ENCODE results near the gene TFAM.

TFAM gene

DNA sequence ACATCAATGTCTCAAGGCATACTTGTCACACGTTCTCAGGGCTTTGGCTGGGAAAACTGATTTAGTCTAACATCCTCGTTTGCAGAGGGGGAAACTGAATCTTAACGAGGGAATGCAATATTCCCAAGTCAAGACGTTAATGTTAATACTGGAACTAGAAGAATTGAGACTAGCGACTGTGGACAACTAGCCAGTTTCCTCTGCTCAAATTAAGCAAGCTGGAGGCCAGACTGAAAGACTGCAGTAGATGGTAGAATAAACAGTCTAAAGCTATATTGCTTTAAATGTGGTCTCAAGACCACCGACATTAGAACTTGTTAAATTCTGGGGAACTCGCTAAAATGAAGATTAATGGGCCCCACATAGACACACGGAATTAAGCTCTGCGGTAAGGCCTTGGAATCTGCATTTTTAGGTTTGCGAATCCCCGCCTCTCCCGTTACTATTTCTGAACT is 639 bp upstream of the TFAM start:
- Histone ChIP-seq H3K79me2 (peaks cover 13% of the 10 kb centered on the region), H3K27ac (peak overlapping the region; percentile 83), H3K4me3 (ENCODE audit: low read depth, low read length) (peak overlapping the region; percentile 91), H3K9me3 (ENCODE audit: control insufficient read depth, low read length) (no peaks in the 10 kb centered on the region), H3K27me3 (ENCODE audit: control insufficient read depth, insufficient read depth, low read length) (no peaks in the 10 kb centered on the region), H3K9ac (no peak overlapping the region), H3K4me2 (ENCODE audit: low read length) (peak overlapping the region; percentile 82), H3K4me1 (peaks cover 12% of the 10 kb centered on the region), H3K36me3 (ENCODE audit: control insufficient read depth, insufficient read depth, low read length) (no peaks in the 10 kb centered on the region), H2AFZ (peak overlapping the region; percentile 97)
- TF ChIP-seq, protein P1, sequence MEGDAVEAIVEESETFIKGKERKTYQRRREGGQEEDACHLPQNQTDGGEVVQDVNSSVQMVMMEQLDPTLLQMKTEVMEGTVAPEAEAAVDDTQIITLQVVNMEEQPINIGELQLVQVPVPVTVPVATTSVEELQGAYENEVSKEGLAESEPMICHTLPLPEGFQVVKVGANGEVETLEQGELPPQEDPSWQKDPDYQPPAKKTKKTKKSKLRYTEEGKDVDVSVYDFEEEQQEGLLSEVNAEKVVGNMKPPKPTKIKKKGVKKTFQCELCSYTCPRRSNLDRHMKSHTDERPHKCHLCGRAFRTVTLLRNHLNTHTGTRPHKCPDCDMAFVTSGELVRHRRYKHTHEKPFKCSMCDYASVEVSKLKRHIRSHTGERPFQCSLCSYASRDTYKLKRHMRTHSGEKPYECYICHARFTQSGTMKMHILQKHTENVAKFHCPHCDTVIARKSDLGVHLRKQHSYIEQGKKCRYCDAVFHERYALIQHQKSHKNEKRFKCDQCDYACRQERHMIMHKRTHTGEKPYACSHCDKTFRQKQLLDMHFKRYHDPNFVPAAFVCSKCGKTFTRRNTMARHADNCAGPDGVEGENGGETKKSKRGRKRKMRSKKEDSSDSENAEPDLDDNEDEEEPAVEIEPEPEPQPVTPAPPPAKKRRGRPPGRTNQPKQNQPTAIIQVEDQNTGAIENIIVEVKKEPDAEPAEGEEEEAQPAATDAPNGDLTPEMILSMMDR (IDR thresholded peaks at IDR 0.05) = no peak

DNA sequence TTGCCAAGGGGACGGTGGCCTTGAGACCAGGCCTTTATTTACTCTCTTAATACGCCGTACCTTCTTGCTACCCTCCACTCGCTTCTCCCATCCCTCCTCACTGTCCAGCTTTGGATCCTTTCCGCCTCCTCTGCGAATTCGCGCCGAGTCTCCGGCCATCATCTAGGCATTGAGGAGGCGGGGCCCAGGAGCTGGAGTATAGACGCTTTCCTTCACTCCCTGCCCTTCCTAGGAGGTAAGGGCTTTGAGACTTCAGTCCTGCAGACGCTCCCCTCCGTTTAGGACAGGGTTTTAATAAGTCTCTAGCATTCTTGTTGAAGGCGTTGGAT is 538 bp downstream of the TFAM start:
- H3K79me2 ChIP-seq = peaks cover 13% of the 10 kb centered on the region

GRCh38 chr10:58389024-58389423 is 3.8 kb downstream of the TFAM start:
- no peak overlapping the region for H3K4me3 ChIP-seq (ENCODE audit: low read depth, low read length)
- no peaks in the 10 kb centered on the region for H3K36me3 ChIP-seq (ENCODE audit: control insufficient read depth, insufficient read depth, low read length)
- no peak overlapping the region for H3K4me2 ChIP-seq (ENCODE audit: low read length)
- no peak overlapping the region for H3K9ac ChIP-seq
- TF ChIP-seq, protein P1 (IDR thresholded peaks at IDR 0.05) = no peak
- H3K27ac ChIP-seq = no peak overlapping the region
- no peaks in the 10 kb centered on the region for H3K27me3 ChIP-seq (ENCODE audit: control insufficient read depth, insufficient read depth, low read length)
- no peaks in the 10 kb centered on the region for H3K9me3 ChIP-seq (ENCODE audit: control insufficient read depth, low read length)
- no peak overlapping the region for H2AFZ ChIP-seq
- peaks cover 12% of the 10 kb centered on the region for H3K4me1 ChIP-seq
- peaks cover 13% of the 10 kb centered on the region for H3K79me2 ChIP-seq

More for the DNA sequence above, 538 bp downstream of the TFAM start:
- Histone ChIP-seq H3K27me3 (ENCODE audit: control insufficient read depth, insufficient read depth, low read length) (no peaks in the 10 kb centered on the region), H3K27ac (peak overlapping the region; percentile 83), H3K9ac (peak overlapping the region; percentile 86), H3K4me2 (ENCODE audit: low read length) (peak overlapping the region; percentile 82), H2AFZ (peak overlapping the region; percentile 97), H3K4me1 (peaks cover 12% of the 10 kb centered on the region), H3K9me3 (ENCODE audit: control insufficient read depth, low read length) (no peaks in the 10 kb centered on the region), H3K4me3 (ENCODE audit: low read depth, low read length) (peak overlapping the region; percentile 91), H3K36me3 (ENCODE audit: control insufficient read depth, insufficient read depth, low read length) (no peaks in the 10 kb centered on the region)
- TF ChIP-seq, protein P1 (IDR thresholded peaks at IDR 0.05) = no peak

GRCh38 chr10:58393317-58393716 is 8.1 kb downstream of the TFAM start:
- Histone ChIP-seq H3K4me1 (no peaks in the 10 kb centered on the region), H3K9ac (no peak overlapping the region), H3K27ac (no peak overlapping the region), H3K27me3 (ENCODE audit: control insufficient read depth, insufficient read depth, low read length) (no peaks in the 10 kb centered on the region), H3K36me3 (ENCODE audit: control insufficient read depth, insufficient read depth, low read length) (no peaks in the 10 kb centered on the region), H3K79me2 (no peaks in the 10 kb centered on the region), H2AFZ (no peak overlapping the region), H3K4me3 (ENCODE audit: low read depth, low read length) (no peak overlapping the region), H3K9me3 (ENCODE audit: control insufficient read depth, low read length) (no peaks in the 10 kb centered on the region), H3K4me2 (ENCODE audit: low read length) (no peak overlapping the region)
- TF ChIP-seq, protein P1 (IDR thresholded peaks at IDR 0.05) = no peak

DNA sequence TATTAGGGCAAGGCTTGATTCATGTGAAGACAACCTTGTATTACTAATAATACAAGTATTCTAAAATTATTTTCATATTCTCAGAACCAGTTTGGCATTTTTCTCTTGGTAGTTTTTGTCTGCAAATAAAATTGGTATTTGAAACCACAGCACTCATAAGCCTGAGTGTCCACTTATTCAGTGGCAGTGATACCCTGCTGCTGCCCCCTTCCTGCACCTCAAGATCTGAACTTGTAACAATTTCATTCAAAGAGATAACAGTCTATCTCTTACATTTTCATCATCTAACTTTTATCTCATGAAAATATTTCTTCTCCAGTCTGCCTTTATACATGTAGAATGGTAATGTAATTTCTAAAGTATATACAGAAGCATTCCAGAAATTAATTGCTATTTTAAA is 9.3 kb downstream of the TFAM start:
- Histone ChIP-seq H3K79me2 (no peaks in the 10 kb centered on the region), H3K9me3 (ENCODE audit: control insufficient read depth, low read length) (no peaks in the 10 kb centered on the region), H3K4me1 (no peaks in the 10 kb centered on the region), H3K27ac (no peak overlapping the region), H3K4me3 (ENCODE audit: low read depth, low read length) (no peak overlapping the region), H3K27me3 (ENCODE audit: control insufficient read depth, insufficient read depth, low read length) (no peaks in the 10 kb centered on the region), H2AFZ (no peak overlapping the region), H3K9ac (no peak overlapping the region), H3K36me3 (ENCODE audit: control insufficient read depth, insufficient read depth, low read length) (no peaks in the 10 kb centered on the region), H3K4me2 (ENCODE audit: low read length) (no peak overlapping the region)
- TF ChIP-seq, protein P1 (IDR thresholded peaks at IDR 0.05) = no peak

All from parathyroid adenoma (tissue), 2 donors.